A549 (cell line): ENCODE data around the gene ADAT1. TPM values are rescaled to one million over a fixed set of nuclear protein-coding genes. Genes with fewer than 3 reads are reported as not detected.

Source experiments
- ATAC-seq, 2 experiments: fragments of 200-7000 bp in 1 of 2; fragments of >200 bp in 1 of 2; cut with Nextera tagmentation in 1 of 2; cut with Tn5 transposase in 1 of 2; 3 replicates each; pipeline versions ENCODE4 v1.8.0 to v1.9.1; 2018 to 2020; ENCODE audit warnings: mild to moderate bottlenecking in 1 of 2, moderate library complexity in 1 of 2
- CTCF ChIA-PET: fragments of 300-600 bp; sonication (Branson Sonifier 250); formaldehyde crosslinking; extraction: SDS; loops from one replicate; lab custom pipeline; 2021; ENCODE audit warnings: antibody characterized with exemption, inconsistent platforms; lab: Yijun Ruan, JAX
- POLR2A ChIA-PET: fragments of 350-600 bp; formaldehyde crosslinking; extraction: SDS; loops from one replicate; lab custom pipeline; 2021; ENCODE audit warnings: antibody characterized with exemption, inconsistent platforms; lab: Yijun Ruan, JAX
- DNase-seq, 2 experiments: peaks; one replicate each; pipeline versions ENCODE4 v3.0.0 to v3.0.0-alpha.2; 2011 to 2016; ENCODE audit warnings: low read depth in 1 of 2, low spot score in 1 of 2
- FAIRE-seq: peaks from 2 replicates; lab custom pipeline; 2011; peaks lifted over from hg19 to GRCh38; lab: Jason Lieb, UNC
- H3K27ac ChIP-seq, 2 experiments: fragments of >200 bp; sonication (Bioruptor Twin); formaldehyde crosslinking; 3 replicates each; pipeline ENCODE4 v1.5.1; 2016 to 2017
- H3K4me1 ChIP-seq: fragments of >200 bp; sonication (Bioruptor Twin); formaldehyde crosslinking; 3 replicates; pipeline ENCODE4 v1.6.1; 2016
- H3K4me2 ChIP-seq: fragments of >200 bp; sonication (Bioruptor Twin); formaldehyde crosslinking; 3 replicates; pipeline ENCODE4 v1.6.1; 2016
- H3K4me3 ChIP-seq: fragments of >200 bp; sonication (Bioruptor Twin); formaldehyde crosslinking; 3 replicates; pipeline ENCODE4 v1.5.1; 2016
- H3K9me3 ChIP-seq: fragments of >200 bp; sonication (Bioruptor Twin); formaldehyde crosslinking; 3 replicates; pipeline ENCODE4 v1.6.1; 2016
- BHLHE40 ChIP-seq: IDR thresholded peaks from 2 replicates; pipeline ENCODE4 v1.6.1; 2012; ENCODE audit warnings: low read depth, low read length, inconsistent platforms
- CBX2 ChIP-seq: fragments of 200-600 bp; sonication (generic); IDR thresholded peaks from 2 replicates; pipeline ENCODE4 v1.6.1; 2016; ENCODE audit warnings: low read depth, mild to moderate bottlenecking, borderline replicate concordance
- CEBPB ChIP-seq, 2 experiments: fragments of >200 bp in 1 of 2; sonication (Bioruptor Twin) in 1 of 2; formaldehyde crosslinking in 1 of 2; IDR thresholded peaks; 2 replicates each; pipeline ENCODE4 v1.6.1; 2012 to 2016
- CHD4 ChIP-seq: fragments of 200-600 bp; sonication (generic); IDR thresholded peaks from 2 replicates; pipeline ENCODE4 v1.6.1; 2016; ENCODE audit warnings: antibody characterized with exemption, mild to moderate bottlenecking, borderline replicate concordance
- EHF ChIP-seq: fragments of 250-450 bp; sonication (Bioruptor Pico); IDR thresholded peaks from 2 replicates; pipeline ENCODE4 v1.5.0; 2020; ENCODE audit warnings: mild to moderate bottlenecking
- EHMT2 ChIP-seq: fragments of 200-600 bp; sonication (generic); IDR thresholded peaks from 2 replicates; pipeline ENCODE4 v1.6.1; 2016; ENCODE audit warnings: antibody characterized with exemption, low read depth, mild to moderate bottlenecking, moderate library complexity
- EP300 ChIP-seq, 2 experiments: fragments of >200 bp; sonication (Bioruptor Twin); formaldehyde crosslinking; IDR thresholded peaks; 2 replicates in 1 of 2; 3 replicates in 1 of 2; pipeline ENCODE4 v1.6.1; 2016 to 2017
- ESRRA ChIP-seq: fragments of 150-350 bp; IDR thresholded peaks from 2 replicates; pipeline ENCODE4 v1.6.1; 2014; ENCODE audit warnings: mild to moderate bottlenecking, low read length, borderline replicate concordance
- HOXA7 ChIP-seq: fragments of 250-450 bp; sonication (Bioruptor Pico); IDR thresholded peaks from 2 replicates; pipeline ENCODE4 v1.5.0; 2020; ENCODE audit warnings: mild to moderate bottlenecking, moderate library complexity
- JUNB ChIP-seq: fragments of >200 bp; sonication (Bioruptor Twin); formaldehyde crosslinking; IDR thresholded peaks from 2 replicates; pipeline ENCODE4 v1.6.1; 2016
- KDM5A ChIP-seq: fragments of 200-600 bp; sonication (generic); IDR thresholded peaks from 2 replicates; pipeline ENCODE4 v1.6.1; 2016; ENCODE audit warnings: antibody characterized with exemption, mild to moderate bottlenecking
- MYC ChIP-seq: IDR thresholded peaks from 2 replicates; pipeline ENCODE4 v1.6.1; 2012; ENCODE audit warnings: mild to moderate bottlenecking, inconsistent platforms, low read length, improper control_type of control experiment, borderline replicate concordance
- NFE2L2 ChIP-seq: fragments of 150-350 bp; conservative IDR thresholded peaks from 2 replicates; pipeline ENCODE4 v1.6.1; 2014; ENCODE audit warnings: low read length
- RAD21 ChIP-seq, 2 experiments: fragments of >200 bp in 1 of 2; sonication (Bioruptor Twin) in 1 of 2; formaldehyde crosslinking in 1 of 2; IDR thresholded peaks in 1 of 2; conservative IDR thresholded peaks in 1 of 2; 2 replicates in 1 of 2; 3 replicates in 1 of 2; pipeline ENCODE4 v1.6.1; 2012 to 2018; ENCODE audit warnings: inconsistent platforms in 1 of 2
- RARB ChIP-seq: fragments of 250-450 bp; sonication (Bioruptor Pico); IDR thresholded peaks from 2 replicates; pipeline ENCODE4 v1.8.0; 2021; ENCODE audit warnings: mild to moderate bottlenecking, moderate library complexity
- RFX5 ChIP-seq: fragments of 450-650 bp; IDR thresholded peaks from 2 replicates; pipeline ENCODE4 v1.7.1; 2014; ENCODE audit warnings: antibody characterized with exemption, mild to moderate bottlenecking, moderate library complexity
- SMC3 ChIP-seq: fragments of >200 bp; sonication (Bioruptor Twin); formaldehyde crosslinking; IDR thresholded peaks from 3 replicates; pipeline ENCODE4 v1.6.1; 2018; ENCODE audit warnings: inconsistent platforms
- SREBF2 ChIP-seq: fragments of 450-650 bp; IDR thresholded peaks from 2 replicates; pipeline ENCODE4 v1.6.1; 2014; ENCODE audit warnings: mild to moderate bottlenecking, moderate library complexity
- TFCP2L1 ChIP-seq: fragments of 250-450 bp; sonication (Bioruptor Pico); IDR thresholded peaks from 2 replicates; pipeline ENCODE4 v1.5.0; 2021; ENCODE audit warnings: mild to moderate bottlenecking
- TP53 ChIP-seq: fragments of 250-450 bp; sonication (Bioruptor Pico); IDR thresholded peaks from 2 replicates; pipeline ENCODE4 v1.5.0; 2021; ENCODE audit warnings: mild to moderate bottlenecking, moderate library complexity
- ZC3H11A ChIP-seq: fragments of 450-650 bp; IDR thresholded peaks from 2 replicates; pipeline ENCODE4 v1.6.1; 2014; ENCODE audit warnings: antibody characterized with exemption, mild to moderate bottlenecking
- ZSCAN20 ChIP-seq: fragments of 250-450 bp; sonication (Bioruptor Pico); IDR thresholded peaks from 2 replicates; pipeline ENCODE4 v1.8.0; 2022; ENCODE audit warnings: mild to moderate bottlenecking, moderate library complexity
- WGBS: methylation state at CpG from one replicate; pipeline ENCODE4 v1.1.6; 2017; ENCODE audit errors: missing lambda C conversion rate; 5-methylcytosine and 5-hydroxymethylcytosine counted together
- polyA plus RNA-seq, 4 experiments: library from polyadenylated mRNA; depleted of rRNA in 3 of 4; stranded (reverse); fragments of >200 nt; fragmentation: RNase III in 1 of 4; extraction: RNeasy Plus Mini Kit Qiagen cat#74134 plus additional on column Dnase treatment in 1 of 4; gene quantifications; 2 replicates in 3 of 4; 3 replicates in 1 of 4; pipeline ENCODE4 v1.2.3, GENCODE V29; 2011 to 2017
- TF ChIP-seq, protein P1 (sequence below): fragments of 200-600 bp; sonication (generic); IDR thresholded peaks from 2 replicates; pipeline ENCODE4 v1.6.1; 2016; ENCODE audit warnings: antibody characterized with exemption, mild to moderate bottlenecking, moderate library complexity
- TF ChIP-seq, protein P2 (sequence below): fragments of 250-450 bp; sonication (Bioruptor Pico); IDR thresholded peaks from 2 replicates; pipeline ENCODE4 v1.5.0; 2020; ENCODE audit warnings: low read depth, mild to moderate bottlenecking, moderate library complexity
- TF ChIP-seq, protein P3 (sequence below): fragments of >200 bp; sonication (Bioruptor Twin); formaldehyde crosslinking; IDR thresholded peaks from 3 replicates; pipeline ENCODE4 v1.5.1; 2016
- TF ChIP-seq, protein P4 (sequence below): fragments of 450-650 bp; IDR thresholded peaks from 2 replicates; pipeline ENCODE4 v1.6.1; 2014; ENCODE audit warnings: antibody characterized with exemption

The ADAT1 gene
- polyA plus RNA-seq, 2 of the 4 experiments (the other 2 are of a cell fraction) = 45.4 to 53.5 TPM

DNA sequence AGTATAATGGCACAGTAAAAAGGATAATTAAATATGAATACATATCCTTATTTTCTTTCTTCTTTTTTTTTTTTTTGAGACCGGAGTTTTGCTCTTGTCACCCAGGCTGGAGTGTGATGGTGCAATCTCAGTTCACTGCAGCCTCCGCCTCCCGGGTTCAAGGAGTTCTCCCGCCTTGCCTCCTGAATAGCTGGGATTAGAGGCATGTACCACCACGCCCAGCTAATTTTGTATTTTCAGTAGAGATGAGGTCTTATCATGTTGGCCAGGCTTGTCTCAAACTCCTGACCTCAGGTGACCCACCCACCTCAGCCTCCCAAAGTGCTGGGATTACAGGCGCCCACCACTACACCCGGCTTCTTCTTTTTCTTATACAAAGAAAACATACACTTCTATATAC, 44.9 kb downstream of the ADAT1 start:
- POLR2A ChIA-PET = no interaction called here
- Histone ChIP-seq H3K27ac (no peak overlapping the region), H3K9me3 (no peaks in the 10 kb centered on the region), H3K4me2 (no peak overlapping the region), H3K4me1 (no peaks in the 10 kb centered on the region), H3K4me3 (no peak overlapping the region)
- WGBS = 83% methylated on average over 7 of the region's 7 CpGs
- no peak for DNase-seq
- no peak for ATAC-seq
- CTCF ChIA-PET = interaction anchor here (1.2 kb wide), 1 partner anchor 23 kb away, joined by 3 read pairs; no protein-coding TSS in a partner anchor
- TF ChIP-seq TFCP2L1 (CRISPR knock-in tag) (no peak), CHD4 (no peak), MYC (no peak), HOXA7 (CRISPR knock-in tag) (no peak), TP53 (no peak), ZC3H11A (no peak), CEBPB (IDR thresholded peaks at IDR 0.05) (no peak), SREBF2 (no peak), EHMT2 (no peak), RFX5 (no peak)
- TF ChIP-seq, protein P1, sequence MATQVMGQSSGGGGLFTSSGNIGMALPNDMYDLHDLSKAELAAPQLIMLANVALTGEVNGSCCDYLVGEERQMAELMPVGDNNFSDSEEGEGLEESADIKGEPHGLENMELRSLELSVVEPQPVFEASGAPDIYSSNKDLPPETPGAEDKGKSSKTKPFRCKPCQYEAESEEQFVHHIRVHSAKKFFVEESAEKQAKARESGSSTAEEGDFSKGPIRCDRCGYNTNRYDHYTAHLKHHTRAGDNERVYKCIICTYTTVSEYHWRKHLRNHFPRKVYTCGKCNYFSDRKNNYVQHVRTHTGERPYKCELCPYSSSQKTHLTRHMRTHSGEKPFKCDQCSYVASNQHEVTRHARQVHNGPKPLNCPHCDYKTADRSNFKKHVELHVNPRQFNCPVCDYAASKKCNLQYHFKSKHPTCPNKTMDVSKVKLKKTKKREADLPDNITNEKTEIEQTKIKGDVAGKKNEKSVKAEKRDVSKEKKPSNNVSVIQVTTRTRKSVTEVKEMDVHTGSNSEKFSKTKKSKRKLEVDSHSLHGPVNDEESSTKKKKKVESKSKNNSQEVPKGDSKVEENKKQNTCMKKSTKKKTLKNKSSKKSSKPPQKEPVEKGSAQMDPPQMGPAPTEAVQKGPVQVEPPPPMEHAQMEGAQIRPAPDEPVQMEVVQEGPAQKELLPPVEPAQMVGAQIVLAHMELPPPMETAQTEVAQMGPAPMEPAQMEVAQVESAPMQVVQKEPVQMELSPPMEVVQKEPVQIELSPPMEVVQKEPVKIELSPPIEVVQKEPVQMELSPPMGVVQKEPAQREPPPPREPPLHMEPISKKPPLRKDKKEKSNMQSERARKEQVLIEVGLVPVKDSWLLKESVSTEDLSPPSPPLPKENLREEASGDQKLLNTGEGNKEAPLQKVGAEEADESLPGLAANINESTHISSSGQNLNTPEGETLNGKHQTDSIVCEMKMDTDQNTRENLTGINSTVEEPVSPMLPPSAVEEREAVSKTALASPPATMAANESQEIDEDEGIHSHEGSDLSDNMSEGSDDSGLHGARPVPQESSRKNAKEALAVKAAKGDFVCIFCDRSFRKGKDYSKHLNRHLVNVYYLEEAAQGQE = no peak
- TF ChIP-seq, protein P2, sequence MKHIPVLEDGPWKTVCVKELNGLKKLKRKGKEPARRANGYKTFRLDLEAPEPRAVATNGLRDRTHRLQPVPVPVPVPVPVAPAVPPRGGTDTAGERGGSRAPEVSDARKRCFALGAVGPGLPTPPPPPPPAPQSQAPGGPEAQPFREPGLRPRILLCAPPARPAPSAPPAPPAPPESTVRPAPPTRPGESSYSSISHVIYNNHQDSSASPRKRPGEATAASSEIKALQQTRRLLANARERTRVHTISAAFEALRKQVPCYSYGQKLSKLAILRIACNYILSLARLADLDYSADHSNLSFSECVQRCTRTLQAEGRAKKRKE = no peak
- no peak for FAIRE-seq

DNA sequence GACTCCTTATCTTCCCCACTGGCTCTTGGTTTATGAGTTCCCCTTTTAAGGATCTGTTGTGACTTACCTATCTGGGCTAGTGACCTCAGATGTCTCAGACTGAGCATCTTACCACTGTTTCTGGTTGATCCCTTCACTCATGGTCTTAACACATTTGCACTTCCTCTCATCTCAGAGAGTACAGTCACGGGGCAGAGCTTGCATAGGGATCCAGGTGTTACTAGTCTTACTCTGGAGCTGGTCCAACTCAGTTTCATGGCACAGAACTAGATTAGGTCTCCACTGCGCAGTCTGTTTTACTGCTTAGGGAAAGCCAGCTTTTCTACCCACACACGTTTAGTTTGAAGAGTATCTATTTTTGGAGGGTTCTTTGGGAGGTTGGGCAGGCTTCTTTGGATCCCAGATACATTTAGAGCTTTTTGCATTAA, 46.7 kb downstream of the ADAT1 start:
- Histone ChIP-seq H3K9me3 (no peaks in the 10 kb centered on the region), H3K4me2 (no peak overlapping the region), H3K4me3 (no peak overlapping the region), H3K4me1 (no peaks in the 10 kb centered on the region), H3K27ac (no peak overlapping the region)
- DNase-seq (no peak), FAIRE-seq (no peak), ATAC-seq (no peak)
- CTCF ChIA-PET = interaction anchor here (1.1 to 1.8 kb wide), 3 partner anchors 59 to 111 kb away, joined by 3 to 5 read pairs (median 3); no protein-coding TSS in a partner anchor
- WGBS = 86% methylated on average over 3 of the region's 3 CpGs
- POLR2A ChIA-PET = no interaction called here
- TF ChIP-seq EHMT2 (no peak), KDM5A (no peak), ZC3H11A (no peak), JUNB (no peak), CEBPB (IDR thresholded peaks at IDR 0.05) (no peak), RARB (CRISPR knock-in tag) (no peak), EHF (no peak), ESRRA (no peak), CBX2 (no peak), ZSCAN20 (no peak), RAD21 (conservative IDR thresholded peaks at IDR 0.05 in 1 of 2, IDR thresholded peaks at IDR 0.05 in 1 of 2) (no peak), SMC3 (no peak), NFE2L2 (no peak), EP300 (IDR thresholded peaks at IDR 0.05) (no peak), BHLHE40 (no peak)
- TF ChIP-seq, protein P2 = no peak
- TF ChIP-seq, protein P1 = no peak
- TF ChIP-seq, protein P3, sequence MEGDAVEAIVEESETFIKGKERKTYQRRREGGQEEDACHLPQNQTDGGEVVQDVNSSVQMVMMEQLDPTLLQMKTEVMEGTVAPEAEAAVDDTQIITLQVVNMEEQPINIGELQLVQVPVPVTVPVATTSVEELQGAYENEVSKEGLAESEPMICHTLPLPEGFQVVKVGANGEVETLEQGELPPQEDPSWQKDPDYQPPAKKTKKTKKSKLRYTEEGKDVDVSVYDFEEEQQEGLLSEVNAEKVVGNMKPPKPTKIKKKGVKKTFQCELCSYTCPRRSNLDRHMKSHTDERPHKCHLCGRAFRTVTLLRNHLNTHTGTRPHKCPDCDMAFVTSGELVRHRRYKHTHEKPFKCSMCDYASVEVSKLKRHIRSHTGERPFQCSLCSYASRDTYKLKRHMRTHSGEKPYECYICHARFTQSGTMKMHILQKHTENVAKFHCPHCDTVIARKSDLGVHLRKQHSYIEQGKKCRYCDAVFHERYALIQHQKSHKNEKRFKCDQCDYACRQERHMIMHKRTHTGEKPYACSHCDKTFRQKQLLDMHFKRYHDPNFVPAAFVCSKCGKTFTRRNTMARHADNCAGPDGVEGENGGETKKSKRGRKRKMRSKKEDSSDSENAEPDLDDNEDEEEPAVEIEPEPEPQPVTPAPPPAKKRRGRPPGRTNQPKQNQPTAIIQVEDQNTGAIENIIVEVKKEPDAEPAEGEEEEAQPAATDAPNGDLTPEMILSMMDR = no peak
- TF ChIP-seq, protein P4, sequence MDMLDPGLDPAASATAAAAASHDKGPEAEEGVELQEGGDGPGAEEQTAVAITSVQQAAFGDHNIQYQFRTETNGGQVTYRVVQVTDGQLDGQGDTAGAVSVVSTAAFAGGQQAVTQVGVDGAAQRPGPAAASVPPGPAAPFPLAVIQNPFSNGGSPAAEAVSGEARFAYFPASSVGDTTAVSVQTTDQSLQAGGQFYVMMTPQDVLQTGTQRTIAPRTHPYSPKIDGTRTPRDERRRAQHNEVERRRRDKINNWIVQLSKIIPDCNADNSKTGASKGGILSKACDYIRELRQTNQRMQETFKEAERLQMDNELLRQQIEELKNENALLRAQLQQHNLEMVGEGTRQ = no peak
